ENCODE measurements around the gene RTN4IP1. TPM values are rescaled to one million over a fixed set of nuclear protein-coding genes. Genes with fewer than 3 reads are reported as not detected.

The RTN4IP1 gene
- 18.7 TPM for polyA plus RNA-seq (2012; ENCODE audit: insufficient read depth, insufficient read length)

GRCh38 chr6:106629103-106629858 lies at the start of gene RTN4IP1, which contains the start of gene QRSL1:
Gene RTN4IP1 (minus strand): TSS chr6:106629498. CDS start chr6:106629021, 477 bp downstream.
Gene QRSL1 (plus strand): TSS chr6:106629578. CDS start chr6:106629682, 104 bp downstream.
- DNase-seq (ENCODE audit: low read depth, low spot score), result peak; percentile 94
- peak within 1 kb of the TSS; percentile 97 for H3K4me3 ChIP-seq (ENCODE audit: low read length)

- no peak for DNase-seq (ENCODE audit: low read depth, low spot score)
- H3K4me3 ChIP-seq (ENCODE audit: low read length), result no peak overlapping the region
Measured at GRCh38 chr6:106677282-106677681, 48.0 kb upstream of the RTN4IP1 start.

GRCh38 chr6:106674541-106675229 lies 45.4 kb upstream of the RTN4IP1 start:
- no peak overlapping the region for H3K4me3 ChIP-seq (ENCODE audit: low read length)
- no peak for DNase-seq (ENCODE audit: low read depth, low spot score)

- no peak overlapping the region for H3K4me3 ChIP-seq (ENCODE audit: low read length)
- DNase-seq (ENCODE audit: low read depth, low spot score), result no peak
Measured at GRCh38 chr6:106671651-106672050, 42.4 kb upstream of the RTN4IP1 start.

- H3K4me3 ChIP-seq (ENCODE audit: low read length), result no peak overlapping the region
- no peak for DNase-seq (ENCODE audit: low read depth, low spot score)
Measured at GRCh38 chr6:106670236-106670635, 40.9 kb upstream of the RTN4IP1 start.

GRCh38 chr6:106667022-106667402 lies 37.7 kb upstream of the RTN4IP1 start:
- H3K4me3 ChIP-seq (ENCODE audit: low read length), result no peak overlapping the region

GRCh38 chr6:106666282-106667021 lies 37.2 kb upstream of the RTN4IP1 start:
- H3K4me3 ChIP-seq (ENCODE audit: low read length), result no peak overlapping the region
- DNase-seq (ENCODE audit: low read depth, low spot score), result no peak

More at GRCh38 chr6:106667022-106667402, 37.7 kb upstream of the RTN4IP1 start:
- DNase-seq (ENCODE audit: low read depth, low spot score), result no peak

- DNase-seq (ENCODE audit: low read depth, low spot score), result no peak
- no peak overlapping the region for H3K4me3 ChIP-seq (ENCODE audit: low read length)
Measured at GRCh38 chr6:106662458-106662857, 33.2 kb upstream of the RTN4IP1 start.

- DNase-seq (ENCODE audit: low read depth, low spot score), result no peak
Measured at GRCh38 chr6:106659859-106660258, 30.6 kb upstream of the RTN4IP1 start.

GRCh38 chr6:106658469-106658868 lies 29.2 kb upstream of the RTN4IP1 start:
- no peak for DNase-seq (ENCODE audit: low read depth, low spot score)
- H3K4me3 ChIP-seq (ENCODE audit: low read length), result no peak overlapping the region

More at GRCh38 chr6:106659859-106660258, 30.6 kb upstream of the RTN4IP1 start:
- no peak overlapping the region for H3K4me3 ChIP-seq (ENCODE audit: low read length)

GRCh38 chr6:106648651-106649308 lies 19.5 kb upstream of the RTN4IP1 start:
- H3K4me3 ChIP-seq (ENCODE audit: low read length), result no peak overlapping the region
- no peak for DNase-seq (ENCODE audit: low read depth, low spot score)

- no peak for DNase-seq (ENCODE audit: low read depth, low spot score)
- H3K4me3 ChIP-seq (ENCODE audit: low read length), result no peak overlapping the region
Measured at GRCh38 chr6:106643061-106643460, 13.8 kb upstream of the RTN4IP1 start.

- H3K4me3 ChIP-seq (ENCODE audit: low read length), result no peak overlapping the region
- no peak for DNase-seq (ENCODE audit: low read depth, low spot score)
Measured at GRCh38 chr6:106642476-106642875, 13.2 kb upstream of the RTN4IP1 start.

GRCh38 chr6:106639812-106640211 lies 10.5 kb upstream of the RTN4IP1 start:
- DNase-seq (ENCODE audit: low read depth, low spot score), result no peak
- no peak overlapping the region for H3K4me3 ChIP-seq (ENCODE audit: low read length)

- peak; percentile 44 for DNase-seq (ENCODE audit: low read depth, low spot score)
- H3K4me3 ChIP-seq (ENCODE audit: low read length), result no peak overlapping the region
Measured at GRCh38 chr6:106637717-106638341, 8.5 kb upstream of the RTN4IP1 start.

GRCh38 chr6:106637051-106637716 lies 7.9 kb upstream of the RTN4IP1 start:
- DNase-seq (ENCODE audit: low read depth, low spot score), result no peak
- no peak overlapping the region for H3K4me3 ChIP-seq (ENCODE audit: low read length)

- H3K4me3 ChIP-seq (ENCODE audit: low read length), result no peak overlapping the region
Measured at GRCh38 chr6:106634565-106634964, 5.3 kb upstream of the RTN4IP1 start.

GRCh38 chr6:106631346-106631745 lies 2.0 kb upstream of the RTN4IP1 start:
- no peak for DNase-seq (ENCODE audit: low read depth, low spot score)
- no peak overlapping the region for H3K4me3 ChIP-seq (ENCODE audit: low read length)

More at GRCh38 chr6:106634565-106634964, 5.3 kb upstream of the RTN4IP1 start:
- no peak for DNase-seq (ENCODE audit: low read depth, low spot score)
